ENCODE data around the gene DLX2.

Gene DLX2

DNA sequence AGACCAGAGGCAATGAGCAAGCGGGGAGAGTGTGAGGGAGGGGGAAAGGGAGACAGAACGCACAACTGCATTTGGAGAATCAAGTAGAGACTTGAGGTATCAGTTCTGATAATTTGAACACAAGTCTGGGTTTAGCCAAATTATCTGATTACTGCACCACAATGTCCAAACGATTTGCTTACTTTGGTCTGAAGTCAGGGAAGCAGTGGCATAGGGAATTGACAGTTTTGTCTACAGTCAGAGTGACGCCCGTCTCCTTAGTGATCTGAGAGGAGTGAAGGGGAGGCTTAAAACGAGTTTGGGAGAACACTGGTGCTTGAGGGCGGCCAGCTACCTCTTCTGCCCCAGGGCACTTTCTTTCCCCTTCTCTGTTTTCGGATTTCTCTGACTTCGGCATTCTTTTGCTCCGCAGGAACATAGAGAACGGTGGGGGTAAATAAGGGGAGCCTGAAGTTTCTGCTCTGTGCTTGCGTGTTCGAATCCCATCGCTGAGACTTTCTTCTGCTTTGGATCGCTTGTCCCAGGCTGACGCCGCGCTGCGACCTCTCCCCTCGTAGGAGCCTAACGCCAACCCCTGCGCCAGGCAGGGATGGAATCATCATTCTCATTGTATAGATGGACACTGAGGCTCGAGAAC, 2.9 kb upstream of the DLX2 start:
- DNase-seq (ENCODE audit: extremely low read depth, insufficient read length): no peak
- TF ChIP-seq CTCF (IDR thresholded peaks at IDR 0.05; ENCODE audit: insufficient read depth, low read length, poor library complexity, severe bottlenecking): no peak
- no peak overlapping the region for H3K4me3 ChIP-seq (replicated peaks; ENCODE audit: low read depth, low read length)
- H3K36me3 ChIP-seq (ENCODE audit: control insufficient read depth, insufficient read depth, low read length): no peaks in the 10 kb centered on the region
- H3K27me3 ChIP-seq (replicated peaks; ENCODE audit: control insufficient read depth, insufficient read depth, low read length): no peaks in the 10 kb centered on the region

- H3K4me3 ChIP-seq (replicated peaks; ENCODE audit: low read depth, low read length): peak overlapping the region; percentile 69
- H3K36me3 ChIP-seq (ENCODE audit: control insufficient read depth, insufficient read depth, low read length): no peaks in the 10 kb centered on the region
- H3K27me3 ChIP-seq (replicated peaks; ENCODE audit: control insufficient read depth, insufficient read depth, low read length): no peaks in the 10 kb centered on the region; the same call in none of the 2 replicates
- DNase-seq (ENCODE audit: extremely low read depth, insufficient read length): peak; percentile 67
- TF ChIP-seq CTCF (IDR thresholded peaks at IDR 0.05; ENCODE audit: insufficient read depth, low read length, poor library complexity, severe bottlenecking): peak; percentile 96
These were observed 972 bp upstream of the DLX2 start for GRCh38 chr2:172103471-172104272.

- Histone ChIP-seq H3K36me3 (ENCODE audit: control insufficient read depth, insufficient read depth, low read length) (no peaks in the 10 kb centered on the region), H3K27me3 (replicated peaks; ENCODE audit: control insufficient read depth, insufficient read depth, low read length) (no peaks in the 10 kb centered on the region; the same call in none of the 2 replicates), H3K4me3 (replicated peaks; ENCODE audit: low read depth, low read length) (peak overlapping the region; percentile 69)
- no peak for TF ChIP-seq CTCF (IDR thresholded peaks at IDR 0.05; ENCODE audit: insufficient read depth, low read length, poor library complexity, severe bottlenecking)
- no peak for DNase-seq (ENCODE audit: extremely low read depth, insufficient read length)
These were observed 794 bp downstream of the DLX2 start for GRCh38 chr2:172101821-172102390.

DNA sequence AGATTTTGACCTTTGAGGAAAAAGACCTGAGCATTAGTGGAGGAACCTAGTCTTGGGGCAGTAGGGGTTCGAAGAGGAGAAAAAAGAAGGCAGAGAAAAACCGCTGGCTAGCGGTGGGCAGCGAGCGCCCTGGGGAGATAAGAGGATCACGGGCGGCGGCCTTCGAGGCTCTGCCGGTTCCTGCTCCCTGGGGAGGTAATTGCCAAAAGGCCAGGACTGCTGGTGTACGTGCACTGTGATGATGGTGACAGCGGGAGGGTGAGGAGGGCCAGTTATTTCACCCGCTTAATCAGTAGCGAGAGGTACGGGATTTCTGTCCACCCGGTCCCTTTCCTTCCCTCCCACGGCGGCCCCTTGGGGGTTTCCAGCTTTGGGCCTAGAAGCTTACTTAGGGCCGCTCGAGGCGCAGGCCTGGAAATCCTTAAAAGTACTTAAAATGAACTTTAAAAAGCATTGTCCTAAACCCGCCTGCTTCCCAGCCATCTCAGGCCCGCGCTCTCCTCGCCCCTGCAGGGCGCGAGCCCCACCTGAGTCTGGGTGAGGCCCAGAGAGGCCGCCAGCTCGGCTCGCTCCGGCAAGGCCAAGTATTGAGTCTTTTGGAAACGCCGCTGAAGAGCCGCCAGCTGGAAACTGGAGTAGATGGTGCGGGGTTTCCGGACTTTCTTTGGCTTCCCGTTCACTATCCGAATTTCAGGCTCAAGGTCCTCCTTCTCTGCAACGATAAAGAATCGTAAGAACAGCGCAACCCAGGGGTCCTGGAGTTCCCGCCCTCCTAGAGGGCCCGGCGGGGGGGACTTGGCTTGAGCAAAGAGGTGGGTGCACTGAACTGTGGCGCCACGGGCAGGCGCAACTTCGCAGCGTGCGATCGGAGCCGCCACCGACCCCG, 1.5 kb downstream of the DLX2 start:
- no peaks in the 10 kb centered on the region; the same call in none of the 2 replicates for H3K27me3 ChIP-seq (replicated peaks; ENCODE audit: control insufficient read depth, insufficient read depth, low read length)
- no peak for DNase-seq (ENCODE audit: extremely low read depth, insufficient read length)

More for the DNA sequence above, 1.5 kb downstream of the DLX2 start:
- Histone ChIP-seq H3K4me3 (replicated peaks; ENCODE audit: low read depth, low read length) (peak overlapping the region; percentile 69), H3K36me3 (ENCODE audit: control insufficient read depth, insufficient read depth, low read length) (no peaks in the 10 kb centered on the region)
- no peak for TF ChIP-seq CTCF (IDR thresholded peaks at IDR 0.05; ENCODE audit: insufficient read depth, low read length, poor library complexity, severe bottlenecking)
